HG02981 (cell line): ENCODE results near the gene CDHR2.

Experiments used
- ATAC-seq: cut with Tn5 transposase; IDR thresholded peaks from one replicate; pipeline ENCODE4 v1.9.1; 2021; ENCODE audit warnings: mild to moderate bottlenecking, moderate library complexity; ENCODE audit not compliant: unreplicated experiment

CDHR2 gene

GRCh38 chr5:176548967-176549444, at the start of gene CDHR2:
CDHR2 (plus strand) TSS chr5:176549342; CDS start chr5:176565353, 16,011 bp downstream.
- ATAC-seq: no peak

GRCh38 chr5:176500511-176500910, 48.6 kb upstream of the CDHR2 start:
- no peak for ATAC-seq

- no peak for ATAC-seq
Observed at GRCh38 chr5:176501333-176501732, 47.8 kb upstream of the CDHR2 start.

- ATAC-seq: no peak
Observed at GRCh38 chr5:176503496-176503895, 45.6 kb upstream of the CDHR2 start.

GRCh38 chr5:176507911-176508310, 41.2 kb upstream of the CDHR2 start:
- ATAC-seq: no peak

- ATAC-seq: no peak
Observed at GRCh38 chr5:176508603-176509002, 40.5 kb upstream of the CDHR2 start.

GRCh38 chr5:176513788-176514187, 35.4 kb upstream of the CDHR2 start:
- no peak for ATAC-seq

- no peak for ATAC-seq
Observed at GRCh38 chr5:176514244-176514950, 34.7 kb upstream of the CDHR2 start.

GRCh38 chr5:176515396-176515795, 33.7 kb upstream of the CDHR2 start:
- ATAC-seq: no peak

- ATAC-seq: no peak
Observed at GRCh38 chr5:176517053-176517661, 32.0 kb upstream of the CDHR2 start.

- ATAC-seq: no peak
Observed at GRCh38 chr5:176519810-176520720, 29.1 kb upstream of the CDHR2 start.

GRCh38 chr5:176521286-176521685, 27.9 kb upstream of the CDHR2 start:
- no peak for ATAC-seq

- ATAC-seq: no peak
Observed at GRCh38 chr5:176521699-176522263, 27.4 kb upstream of the CDHR2 start.

- no peak for ATAC-seq
Observed at GRCh38 chr5:176524138-176524537, 25.0 kb upstream of the CDHR2 start.

- ATAC-seq: no peak
Observed at GRCh38 chr5:176524987-176525386, 24.2 kb upstream of the CDHR2 start.

GRCh38 chr5:176525677-176526076, 23.5 kb upstream of the CDHR2 start:
- ATAC-seq: no peak

GRCh38 chr5:176526462-176526861, 22.7 kb upstream of the CDHR2 start:
- no peak for ATAC-seq

GRCh38 chr5:176527246-176528222, 21.6 kb upstream of the CDHR2 start:
- ATAC-seq: no peak

GRCh38 chr5:176528301-176528700, 20.8 kb upstream of the CDHR2 start:
- ATAC-seq: no peak

- ATAC-seq: no peak
Observed at GRCh38 chr5:176528761-176529115, 20.4 kb upstream of the CDHR2 start.
